Endodermal cell (in vitro differentiated cells): Measurements from ENCODE around the gene TPM4. TPM values are rescaled to one million over a fixed set of nuclear protein-coding genes. Genes with fewer than 3 reads are reported as not detected.

ENCODE experiments used
- DNase-seq: peaks from one replicate; pipeline ENCODE4 v3.0.0-alpha.2; 2017
- H3K27ac ChIP-seq: 2 replicates; pipeline ENCODE4 v1.5.1; 2013; ENCODE audit warnings: mild to moderate bottlenecking, low read depth, low read length, moderate library complexity
- H3K27me3 ChIP-seq: 2 replicates; pipeline ENCODE4 v1.6.1; 2013; ENCODE audit warnings: mild to moderate bottlenecking, low read length, moderate library complexity; ENCODE audit not compliant: insufficient read depth, control insufficient read depth, poor library complexity, severe bottlenecking
- H3K36me3 ChIP-seq: 2 replicates; pipeline ENCODE4 v1.7.0; 2013; ENCODE audit warnings: mild to moderate bottlenecking, low read length, moderate library complexity; ENCODE audit not compliant: control insufficient read depth, insufficient read depth
- H3K4me1 ChIP-seq: one replicate; pipeline ENCODE4 v1.7.0; 2013; ENCODE audit warnings: low read length; ENCODE audit not compliant: control insufficient read depth, insufficient read depth
- H3K4me3 ChIP-seq: 2 replicates; pipeline ENCODE4 v1.5.1; 2013; ENCODE audit warnings: mild to moderate bottlenecking, low read length, moderate library complexity
- H3K9ac ChIP-seq: 2 replicates; pipeline ENCODE4 v1.6.1; 2013; ENCODE audit warnings: mild to moderate bottlenecking, low read length, moderate library complexity; ENCODE audit not compliant: poor library complexity, severe bottlenecking; ENCODE audit errors: extremely low read depth
- H3K9me3 ChIP-seq: 2 replicates; pipeline ENCODE4 v1.6.1; 2013; ENCODE audit warnings: mild to moderate bottlenecking, low read length, moderate library complexity; ENCODE audit not compliant: control insufficient read depth
- H3K27ac Mint-ChIP-seq: 2 replicates; pipeline ENCODE4 v1.8.0; 2020; ENCODE audit warnings: mixed read lengths
- H3K27me3 Mint-ChIP-seq: 2 replicates; pipeline ENCODE4 v1.8.0; 2021; ENCODE audit warnings: mild to moderate bottlenecking, mixed read lengths; ENCODE audit not compliant: insufficient read depth
- H3K36me3 Mint-ChIP-seq: 2 replicates; pipeline ENCODE4 v1.8.0; 2020; ENCODE audit warnings: low read depth, mixed read lengths
- H3K4me1 Mint-ChIP-seq: 2 replicates; pipeline ENCODE4 v1.8.0; 2020; ENCODE audit warnings: mixed read lengths
- H3K4me3 Mint-ChIP-seq: 2 replicates; pipeline ENCODE4 v1.8.0; 2020; ENCODE audit warnings: mild to moderate bottlenecking, moderate library complexity, mixed read lengths
- H3K9me3 Mint-ChIP-seq: 2 replicates; pipeline ENCODE4 v1.8.0; 2020; ENCODE audit warnings: mild to moderate bottlenecking, mixed read lengths
- CTCF ChIP-seq: fragments of 200-600 bp; sonication (generic); conservative IDR thresholded peaks from 2 replicates; pipeline ENCODE4 v1.5.0; 2021; ENCODE audit warnings: antibody characterized with exemption, mild to moderate bottlenecking
- WGBS, 2 experiments: methylation state at CpG; one replicate each; pipeline versions ENCODE4 v1.1.5 to v1.1.7; 2013; ENCODE audit warnings: missing lambda C conversion rate in 2 of 2, mixed read lengths in 1 of 2; ENCODE audit not compliant: insufficient coverage in 1 of 2, insufficient read length in 1 of 2; 5-methylcytosine and 5-hydroxymethylcytosine counted together
- total RNA-seq, 2 donors: library from RNA; stranded (reverse); fragmentation: NEBNext Ultra II Directional in 1 of 2; extraction: Animal tissue kit (Norgen Biotek cat#: 25700) in 1 of 2; gene quantifications; 2 replicates in 1 of 2; 3 replicates in 1 of 2; pipeline ENCODE4 v1.2.1, GENCODE V29; 2021

The TPM4 gene
- total RNA-seq, 2 donors from 2014 or later = 387 to 437 TPM

GRCh38 chr19:16061943-16062342, 14.4 kb upstream of the TPM4 start:
- no peak for TF ChIP-seq CTCF
- 60 to 74% methylated on average over 2 to 4 of the region's 4 CpGs for WGBS, 2 experiments
- Histone ChIP-seq H3K4me1 (no peaks in the 10 kb centered on the region), H3K9ac (no peak overlapping the region), H3K27ac (no peak overlapping the region), H3K4me3 (no peak overlapping the region), H3K36me3 (no peaks in the 10 kb centered on the region), H3K27me3 (no peaks in the 10 kb centered on the region), H3K9me3 (no peaks in the 10 kb centered on the region)
- no peak overlapping the region for H3K4me3 Mint-ChIP-seq
- H3K27me3 Mint-ChIP-seq = no peaks in the 10 kb centered on the region
- H3K36me3 Mint-ChIP-seq = no peaks in the 10 kb centered on the region
- no peak for DNase-seq
- peaks cover 31% of the 10 kb centered on the region for H3K9me3 Mint-ChIP-seq
- no peak overlapping the region for H3K27ac Mint-ChIP-seq
- H3K4me1 Mint-ChIP-seq = no peaks in the 10 kb centered on the region

GRCh38 chr19:16062789-16063188, 13.5 kb upstream of the TPM4 start:
- peak; percentile 92 for TF ChIP-seq CTCF
- DNase-seq = peak; percentile 92
- Histone ChIP-seq H3K9ac (no peak overlapping the region), H3K4me1 (no peaks in the 10 kb centered on the region), H3K4me3 (no peak overlapping the region), H3K9me3 (no peaks in the 10 kb centered on the region), H3K36me3 (no peaks in the 10 kb centered on the region), H3K27ac (no peak overlapping the region), H3K27me3 (no peaks in the 10 kb centered on the region)
- Mint-ChIP-seq H3K9me3 (peaks cover 25% of the 10 kb centered on the region), H3K27ac (no peak overlapping the region), H3K36me3 (no peaks in the 10 kb centered on the region), H3K4me3 (no peak overlapping the region), H3K4me1 (no peaks in the 10 kb centered on the region), H3K27me3 (no peaks in the 10 kb centered on the region)
- 68 to 76% methylated on average over 2 of the region's 2 CpGs for WGBS, 2 experiments

- no peaks in the 10 kb centered on the region for H3K27me3 Mint-ChIP-seq
- 87 to 88% methylated on average over 14 to 16 of the region's 16 CpGs for WGBS, 2 experiments
- Histone ChIP-seq H3K4me3 (no peak overlapping the region), H3K27ac (no peak overlapping the region), H3K27me3 (no peaks in the 10 kb centered on the region), H3K36me3 (no peaks in the 10 kb centered on the region), H3K4me1 (no peaks in the 10 kb centered on the region), H3K9ac (no peak overlapping the region), H3K9me3 (no peaks in the 10 kb centered on the region)
- H3K27ac Mint-ChIP-seq = no peak overlapping the region
- TF ChIP-seq CTCF = no peak
- no peaks in the 10 kb centered on the region for H3K36me3 Mint-ChIP-seq
- no peak overlapping the region for H3K4me3 Mint-ChIP-seq
- H3K9me3 Mint-ChIP-seq = peaks cover 17% of the 10 kb centered on the region
- H3K4me1 Mint-ChIP-seq = no peaks in the 10 kb centered on the region
- DNase-seq = no peak
Measured at GRCh38 chr19:16064209-16064889, 11.9 kb upstream of the TPM4 start.
